Sigmoid colon (tissue), 4 donors: ENCODE data around the gene GPR87.

Experiments used
- EP300 ChIP-seq, 4 donors: sonication (generic); formaldehyde crosslinking; IDR thresholded peaks; one replicate each; pipeline ENCODE4 v1.6.1; 2017; ENCODE audit warnings: antibody characterized with exemption in 4 of 4
- POLR2A ChIP-seq, 2 donors: fragments of 450-650 bp; IDR thresholded peaks; one replicate each; pipeline ENCODE4 v1.6.1; 2016; ENCODE audit warnings: antibody characterized with exemption in 2 of 2, mild to moderate bottlenecking in 2 of 2, moderate library complexity in 2 of 2
- POLR2AphosphoS5 ChIP-seq, 4 donors: sonication (generic); formaldehyde crosslinking; IDR thresholded peaks; one replicate each; pipeline ENCODE4 v1.6.1; 2017; ENCODE audit warnings: antibody characterized with exemption in 4 of 4
- TF ChIP-seq, protein P1 (sequence below), 4 experiments: fragments of 450-650 bp in 3 of 4; fragments of 200-600 bp in 1 of 4; IDR thresholded peaks; one replicate each; pipeline ENCODE4 v1.5.1; 2016 to 2019; ENCODE audit warnings: antibody characterized with exemption in 4 of 4, mild to moderate bottlenecking in 3 of 4, moderate library complexity in 2 of 4

DNA sequence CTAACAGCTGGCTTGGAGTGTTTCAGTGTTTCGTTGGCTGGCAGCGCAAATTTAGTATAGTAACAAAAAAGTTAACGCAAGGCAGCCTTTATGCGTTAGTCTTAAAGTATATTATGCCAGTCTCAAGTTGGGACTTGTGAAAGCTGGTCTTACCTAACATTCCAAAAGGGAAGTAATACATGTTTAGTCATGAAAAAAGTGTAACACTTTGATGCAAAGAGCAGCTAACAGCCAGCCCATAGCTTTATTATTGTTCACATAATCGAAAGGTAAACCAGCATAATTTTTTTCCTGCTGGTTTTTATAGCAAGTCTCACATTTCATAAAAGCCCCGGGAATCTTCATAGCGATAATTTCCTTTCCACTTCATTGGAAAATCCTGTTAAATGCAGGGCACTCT is 2.4 kb upstream of the GPR87 start:
- TF ChIP-seq, protein P1, sequence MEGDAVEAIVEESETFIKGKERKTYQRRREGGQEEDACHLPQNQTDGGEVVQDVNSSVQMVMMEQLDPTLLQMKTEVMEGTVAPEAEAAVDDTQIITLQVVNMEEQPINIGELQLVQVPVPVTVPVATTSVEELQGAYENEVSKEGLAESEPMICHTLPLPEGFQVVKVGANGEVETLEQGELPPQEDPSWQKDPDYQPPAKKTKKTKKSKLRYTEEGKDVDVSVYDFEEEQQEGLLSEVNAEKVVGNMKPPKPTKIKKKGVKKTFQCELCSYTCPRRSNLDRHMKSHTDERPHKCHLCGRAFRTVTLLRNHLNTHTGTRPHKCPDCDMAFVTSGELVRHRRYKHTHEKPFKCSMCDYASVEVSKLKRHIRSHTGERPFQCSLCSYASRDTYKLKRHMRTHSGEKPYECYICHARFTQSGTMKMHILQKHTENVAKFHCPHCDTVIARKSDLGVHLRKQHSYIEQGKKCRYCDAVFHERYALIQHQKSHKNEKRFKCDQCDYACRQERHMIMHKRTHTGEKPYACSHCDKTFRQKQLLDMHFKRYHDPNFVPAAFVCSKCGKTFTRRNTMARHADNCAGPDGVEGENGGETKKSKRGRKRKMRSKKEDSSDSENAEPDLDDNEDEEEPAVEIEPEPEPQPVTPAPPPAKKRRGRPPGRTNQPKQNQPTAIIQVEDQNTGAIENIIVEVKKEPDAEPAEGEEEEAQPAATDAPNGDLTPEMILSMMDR (IDR thresholded peaks at IDR 0.05) = no peak
- no peak for TF ChIP-seq POLR2AphosphoS5 (IDR thresholded peaks at IDR 0.05)
- TF ChIP-seq POLR2A (IDR thresholded peaks at IDR 0.05) = no peak
- TF ChIP-seq EP300 (IDR thresholded peaks at IDR 0.05) = no peak
